ENCODE data around the gene BTBD2.
A peak's percentile ranks its signal among the peaks of the same experiment; 100 is the strongest.

The BTBD2 gene

DNA sequence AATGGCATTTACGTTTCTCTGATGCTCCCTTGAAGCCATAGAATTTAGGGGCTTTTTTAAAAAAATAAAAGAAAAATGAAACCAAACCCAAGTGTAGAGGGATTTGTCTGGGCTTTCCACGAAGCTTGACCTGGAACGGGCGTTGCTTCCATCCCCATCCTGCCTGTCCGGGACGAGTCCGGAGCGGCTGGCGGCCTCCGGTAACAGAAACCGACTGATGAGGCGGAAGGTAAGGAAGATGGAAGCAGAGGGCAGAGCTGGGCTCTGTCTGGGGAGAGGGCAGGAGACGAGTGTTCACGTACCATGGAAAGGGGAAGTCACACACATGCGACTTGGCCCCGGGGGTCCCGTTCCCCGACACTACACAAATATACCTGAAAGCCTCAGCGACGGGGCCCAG is 34.3 kb downstream of the BTBD2 start:
- DNase-seq, result no peak

DNA sequence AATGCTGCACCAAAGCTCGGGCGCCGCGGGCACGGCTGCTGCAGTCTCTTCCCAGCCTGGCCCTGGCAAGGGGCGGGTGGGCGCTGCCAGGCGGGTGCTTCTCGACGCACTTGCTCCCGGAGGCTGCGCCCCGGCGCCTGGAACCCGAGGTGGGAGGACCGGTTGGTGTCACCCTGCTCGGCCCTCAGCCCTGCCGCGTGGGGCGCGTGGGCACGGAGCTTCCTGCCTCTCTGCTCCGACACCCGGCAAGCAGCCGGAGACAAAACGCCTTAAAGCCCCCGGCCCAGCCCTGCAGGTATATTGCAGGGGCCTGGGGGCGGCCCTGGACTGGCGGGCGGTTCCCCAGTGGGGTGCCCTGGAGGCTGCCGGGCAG is 34.7 kb downstream of the BTBD2 start:
- no peak for DNase-seq

GRCh38 chr19:1980091-1980808 is 35.3 kb downstream of the BTBD2 start:
- no peak for DNase-seq

DNA sequence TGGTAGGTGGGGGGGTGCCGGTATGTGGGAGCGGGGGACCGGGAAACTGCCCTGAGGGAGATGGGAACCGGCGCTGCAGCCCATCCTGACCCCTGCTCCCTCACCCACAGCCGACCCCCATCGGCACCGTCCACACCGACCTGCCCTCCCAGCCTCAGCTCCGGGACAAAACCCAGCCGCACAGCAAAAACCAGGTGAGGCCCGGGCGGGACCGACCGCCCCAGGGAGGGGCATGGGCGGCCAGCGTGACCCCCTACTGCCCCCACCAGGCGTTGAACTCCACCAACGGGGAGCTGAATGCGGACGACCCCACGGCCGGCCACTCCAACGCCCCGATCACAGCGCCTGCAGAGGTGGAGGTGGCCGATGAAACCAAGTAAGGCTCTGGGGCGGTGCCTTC is 35.9 kb downstream of the BTBD2 start:
- no peak for DNase-seq

DNA sequence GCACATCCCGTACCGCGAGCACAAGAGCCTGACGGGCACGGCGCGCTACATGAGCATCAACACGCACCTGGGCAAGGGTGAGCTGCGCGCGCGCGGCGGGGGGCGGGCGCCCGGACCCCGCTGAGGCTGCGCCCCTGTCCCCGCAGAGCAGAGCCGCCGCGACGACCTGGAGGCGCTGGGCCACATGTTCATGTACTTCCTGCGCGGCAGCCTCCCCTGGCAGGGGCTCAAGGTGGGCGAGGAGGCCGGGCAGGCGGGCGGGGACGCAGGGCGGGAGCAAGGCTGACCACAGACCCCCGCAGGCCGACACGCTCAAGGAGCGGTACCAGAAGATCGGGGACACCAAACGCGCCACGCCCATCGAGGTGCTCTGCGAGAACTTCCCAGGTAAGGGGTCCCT is 36.5 kb downstream of the BTBD2 start:
- DNase-seq, result no peak

DNA sequence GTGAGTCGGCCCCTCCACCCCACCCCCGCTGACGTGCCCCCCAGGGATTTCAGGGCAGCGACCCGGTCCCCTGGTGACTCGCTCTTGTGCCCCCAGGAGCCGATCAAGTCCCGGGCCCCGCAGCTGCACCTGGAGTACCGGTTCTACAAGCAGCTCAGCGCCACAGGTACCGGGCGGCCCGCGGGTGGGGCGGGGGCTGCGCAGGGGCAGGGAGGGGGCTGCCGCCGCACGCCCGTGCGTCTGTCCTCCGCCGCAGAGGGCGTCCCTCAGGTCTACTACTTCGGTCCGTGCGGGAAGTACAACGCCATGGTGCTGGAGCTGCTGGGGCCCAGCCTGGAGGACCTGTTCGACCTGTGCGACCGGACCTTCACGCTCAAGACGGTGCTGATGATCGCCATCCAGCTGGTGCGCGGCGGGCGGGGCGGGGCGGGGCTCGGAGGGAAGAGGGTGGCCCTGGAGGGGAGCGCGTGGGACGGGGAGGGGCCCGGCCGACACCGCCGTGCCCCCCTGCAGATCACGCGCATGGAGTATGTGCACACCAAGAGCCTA is 37.1 kb downstream of the BTBD2 start:
- no peak for DNase-seq

GRCh38 chr19:1977120-1977519 is 38.4 kb downstream of the BTBD2 start:
- no peak for DNase-seq

GRCh38 chr19:1975162-1975480 is 40.4 kb downstream of the BTBD2 start:
- no peak for DNase-seq

- DNase-seq, result no peak
Observed at GRCh38 chr19:1974381-1975161, 40.9 kb downstream of the BTBD2 start.

- DNase-seq, result no peak
Observed at GRCh38 chr19:1970806-1971502, 44.6 kb downstream of the BTBD2 start.

DNA sequence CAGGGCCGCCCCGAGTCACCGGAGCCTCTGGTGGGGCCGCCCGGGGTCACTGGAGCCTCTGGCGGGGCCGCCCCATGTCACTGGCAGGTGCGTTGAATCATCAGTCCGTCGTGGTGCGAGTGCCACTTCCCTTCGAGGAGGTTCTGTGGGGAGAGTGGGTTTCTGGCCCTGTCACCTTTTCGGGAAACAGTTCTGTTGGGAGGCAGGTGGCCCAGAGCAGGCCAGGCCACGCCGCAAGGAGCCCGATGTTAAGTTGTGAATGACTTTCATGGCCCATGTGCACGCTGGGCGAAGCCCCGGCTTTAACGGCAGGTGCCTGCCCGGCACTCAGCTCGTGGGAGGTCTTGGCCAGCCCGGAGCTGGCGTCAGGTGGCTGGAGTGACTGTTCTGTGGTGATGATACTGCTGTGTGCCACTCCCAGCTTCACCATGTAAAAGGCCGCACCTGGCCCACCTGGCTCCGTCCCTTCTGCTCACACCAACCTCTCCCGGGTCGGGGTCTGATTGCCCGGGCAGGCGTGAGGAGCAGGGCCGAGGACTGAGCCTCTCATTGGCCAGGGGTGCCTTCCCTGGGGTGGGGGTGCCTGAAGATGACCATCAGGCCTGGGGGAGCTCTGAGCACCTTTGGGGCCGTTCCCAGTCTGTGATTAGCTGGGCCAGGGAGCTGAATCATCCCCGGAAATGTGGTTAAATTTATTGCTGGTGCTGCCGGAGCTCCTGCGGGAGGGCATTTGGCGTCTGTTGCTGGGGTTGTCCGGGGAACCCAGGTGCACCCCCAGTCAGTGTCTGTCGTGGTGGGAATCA is 45.3 kb downstream of the BTBD2 start:
- no peak for DNase-seq

- DNase-seq, result no peak
Observed at GRCh38 chr19:1969176-1970002, 46.1 kb downstream of the BTBD2 start.

GRCh38 chr19:1968279-1969175 is 47.0 kb downstream of the BTBD2 start:
- DNase-seq, result no peak

DNA sequence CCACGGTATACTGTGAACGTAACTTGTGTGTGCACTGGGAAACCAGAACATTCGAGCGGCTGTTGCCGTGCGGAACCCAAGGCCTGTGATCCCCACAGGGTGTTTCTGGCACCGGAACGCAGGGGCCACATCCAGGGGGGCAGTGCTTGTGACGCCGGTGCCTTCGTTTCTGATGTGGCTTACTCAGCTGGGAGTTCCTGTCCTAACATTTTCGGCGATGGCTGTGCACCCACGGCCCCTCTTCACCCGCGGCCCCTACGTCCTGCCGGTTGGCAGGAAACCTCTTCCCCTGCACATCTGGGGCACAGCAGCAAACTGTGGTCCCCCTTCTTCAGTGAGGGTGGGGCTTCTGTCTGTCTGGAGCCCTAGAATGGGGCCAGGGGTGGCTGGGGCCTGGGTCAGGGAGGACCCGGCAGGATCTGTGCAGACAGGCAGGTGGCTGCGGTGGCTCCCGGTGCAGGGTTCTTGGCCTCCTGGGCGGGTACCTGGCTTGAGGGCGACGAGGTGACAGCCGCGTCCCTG is 48.4 kb downstream of the BTBD2 start:
- DNase-seq, result peak; percentile 55

GRCh38 chr19:1962674-1963073 is 52.8 kb downstream of the BTBD2 start:
- DNase-seq, result no peak

- DNase-seq, result no peak
Observed at GRCh38 chr19:1961000-1961883, 54.3 kb downstream of the BTBD2 start.

GRCh38 chr19:1959928-1960589 is 55.5 kb downstream of the BTBD2 start:
- no peak for DNase-seq

DNA sequence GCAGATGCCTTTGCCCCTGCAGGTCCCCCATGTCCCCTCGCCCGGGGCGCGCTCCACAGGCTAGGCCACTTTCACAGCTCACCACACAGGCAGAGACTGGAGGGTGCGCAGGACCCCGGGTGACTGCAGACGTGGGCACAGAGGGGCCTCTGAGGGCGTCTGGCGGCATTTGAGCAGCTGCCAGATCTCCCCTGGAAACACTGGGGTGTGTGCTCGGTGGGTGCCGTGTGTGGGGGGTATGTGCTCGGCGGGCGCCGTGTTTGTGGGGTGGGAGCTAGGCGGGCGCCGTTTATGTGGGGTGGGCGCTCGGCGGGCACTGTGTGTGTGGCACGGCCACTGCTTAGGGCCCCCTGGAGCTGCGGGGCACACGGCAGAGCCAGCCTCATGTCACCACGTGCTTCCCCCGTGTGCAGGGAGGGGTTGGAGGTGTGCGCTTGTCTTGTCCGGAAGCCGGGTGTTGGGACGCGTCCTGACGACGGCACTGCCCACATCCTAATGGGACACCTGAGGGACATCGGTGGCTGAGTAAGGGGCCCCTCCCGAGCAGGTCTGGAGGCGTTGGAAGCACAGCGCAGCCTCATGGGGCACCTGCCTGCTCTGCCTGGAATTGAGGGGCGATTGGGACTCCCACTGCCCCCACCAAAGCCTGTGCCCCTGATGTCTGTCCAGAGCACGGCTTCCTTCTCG is 57.8 kb downstream of the BTBD2 start:
- DNase-seq, result no peak

All from central memory CD4-positive, alpha-beta T cell (primary cell).